ENCODE data around the gene EFNA5. TPM values are rescaled to one million over a fixed set of nuclear protein-coding genes. Genes with fewer than 3 reads are reported as not detected.

EFNA5 gene
- polyA plus RNA-seq, 1 donor (not counting 4 experiments of a cell fraction or from before 2014, with no cell fraction given): 4.8 TPM

DNA sequence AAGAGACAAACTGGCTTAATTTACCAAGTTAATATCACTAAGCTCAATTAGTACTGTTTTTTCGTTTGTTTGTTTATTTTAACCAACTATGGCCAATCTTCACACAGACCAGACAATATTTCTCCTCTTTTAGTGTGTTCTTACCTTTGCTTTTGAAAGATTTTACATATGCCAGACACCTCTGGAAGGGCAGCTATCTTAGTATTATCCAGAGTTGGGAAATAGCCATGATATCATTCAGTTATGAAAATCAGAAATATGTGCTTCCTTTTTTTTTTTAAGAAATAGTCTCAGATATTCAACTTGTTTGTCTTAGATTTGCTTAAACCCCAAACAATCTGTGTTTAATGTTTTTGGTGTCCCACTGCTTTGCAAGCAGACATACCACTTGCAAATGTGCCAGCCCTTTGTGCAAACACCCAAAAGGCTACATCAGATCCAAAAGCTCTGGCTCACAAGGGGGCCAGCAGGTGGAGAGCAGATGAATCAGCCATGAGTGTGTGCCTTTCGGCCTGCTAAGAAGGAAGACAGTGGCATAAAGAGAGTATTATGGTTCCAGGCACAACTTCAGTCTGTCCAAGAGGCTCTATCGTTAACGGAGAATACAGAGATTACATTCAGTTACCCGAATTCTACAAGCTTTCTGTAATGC lies 147.6 kb downstream of the EFNA5 start:
- H3K27me3 ChIP-seq (ENCODE audit: control insufficient read depth, extremely low read depth, insufficient read depth, low read length): no peaks in the 10 kb centered on the region

DNA sequence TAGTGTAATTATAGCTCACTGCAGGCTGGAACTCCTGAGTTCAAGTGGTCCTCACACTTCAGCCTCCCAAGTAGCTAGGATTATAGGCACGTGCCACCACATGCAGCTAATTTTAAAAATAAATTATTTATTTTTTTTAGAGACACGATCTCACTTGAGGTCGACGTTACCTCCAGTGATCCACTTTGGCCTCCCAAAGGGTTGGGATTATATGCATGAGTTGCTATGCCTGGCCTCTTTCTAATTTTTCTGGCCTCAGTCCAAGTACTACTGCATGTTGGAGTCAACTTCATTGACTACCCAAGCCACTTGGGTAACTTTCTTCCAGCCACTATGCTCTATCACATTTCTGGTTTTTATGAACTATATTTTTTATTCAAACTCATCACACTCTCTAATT lies 148.3 kb downstream of the EFNA5 start:
- TF ChIP-seq, protein P1, sequence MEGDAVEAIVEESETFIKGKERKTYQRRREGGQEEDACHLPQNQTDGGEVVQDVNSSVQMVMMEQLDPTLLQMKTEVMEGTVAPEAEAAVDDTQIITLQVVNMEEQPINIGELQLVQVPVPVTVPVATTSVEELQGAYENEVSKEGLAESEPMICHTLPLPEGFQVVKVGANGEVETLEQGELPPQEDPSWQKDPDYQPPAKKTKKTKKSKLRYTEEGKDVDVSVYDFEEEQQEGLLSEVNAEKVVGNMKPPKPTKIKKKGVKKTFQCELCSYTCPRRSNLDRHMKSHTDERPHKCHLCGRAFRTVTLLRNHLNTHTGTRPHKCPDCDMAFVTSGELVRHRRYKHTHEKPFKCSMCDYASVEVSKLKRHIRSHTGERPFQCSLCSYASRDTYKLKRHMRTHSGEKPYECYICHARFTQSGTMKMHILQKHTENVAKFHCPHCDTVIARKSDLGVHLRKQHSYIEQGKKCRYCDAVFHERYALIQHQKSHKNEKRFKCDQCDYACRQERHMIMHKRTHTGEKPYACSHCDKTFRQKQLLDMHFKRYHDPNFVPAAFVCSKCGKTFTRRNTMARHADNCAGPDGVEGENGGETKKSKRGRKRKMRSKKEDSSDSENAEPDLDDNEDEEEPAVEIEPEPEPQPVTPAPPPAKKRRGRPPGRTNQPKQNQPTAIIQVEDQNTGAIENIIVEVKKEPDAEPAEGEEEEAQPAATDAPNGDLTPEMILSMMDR (optimal IDR thresholded peaks at IDR 0.05 in 1 of 3, IDR thresholded peaks at IDR 0.05 in 1 of 3, conservative IDR thresholded peaks at IDR 0.05 in 1 of 3; ENCODE audit: extremely low read depth in 1 of 3, insufficient read depth in 2 of 3, low read length in 3 of 3): no peak
- no peak for TF ChIP-seq EZH2 (IDR thresholded peaks at IDR 0.05; ENCODE audit: low read length)
- Histone ChIP-seq H3K9ac (ENCODE audit: control insufficient read depth, extremely low read depth, insufficient read depth, low read length) (no peak overlapping the region), H3K27ac (ENCODE audit: control insufficient read depth, insufficient read depth, low read length) (no peak overlapping the region), H3K4me1 (ENCODE audit: control insufficient read depth, extremely low read depth, insufficient read depth, low read length) (peaks cover 20% of the 10 kb centered on the region), H4K20me1 (ENCODE audit: control insufficient read depth, extremely low read depth, insufficient read depth, low read length) (no peaks in the 10 kb centered on the region), H3K9me3 (ENCODE audit: control insufficient read depth, low read depth, low read length) (no peaks in the 10 kb centered on the region), H3K79me2 (ENCODE audit: control insufficient read depth, insufficient read depth, low read length) (peaks cover 2% of the 10 kb centered on the region), H3K27me3 (ENCODE audit: control insufficient read depth, extremely low read depth, insufficient read depth, low read length) (no peaks in the 10 kb centered on the region), H3K36me3 (ENCODE audit: control insufficient read depth in 2 of 2, extremely low read depth in 1 of 2, insufficient read depth in 2 of 2, low read length in 2 of 2) (no peaks in the 10 kb centered on the region), H3K4me2 (ENCODE audit: control insufficient read depth, extremely low read depth, insufficient read depth, low read depth, low read length) (no peak overlapping the region), H3K4me3 (ENCODE audit: control insufficient read depth in 2 of 3, extremely low read depth in 1 of 3, insufficient read depth in 2 of 3, low read depth in 1 of 3, low read length in 3 of 3) (no peak overlapping the region), H2AFZ (ENCODE audit: control insufficient read depth, low read length) (no peak overlapping the region), H3K9me1 (ENCODE audit: control insufficient read depth, extremely low read depth, insufficient read depth, low read length) (no peaks in the 10 kb centered on the region)
- no peak for DNase-seq (ENCODE audit: low read depth, low spot score)
- dilution Hi-C loops (cut with MboI; ENCODE audit: extremely low pct_ligation_motif_present, low sequenced_read_pairs): no loop called here
- no peak for FAIRE-seq

More for the DNA sequence above, 147.6 kb downstream of the EFNA5 start:
- peaks cover 2% of the 10 kb centered on the region for H3K79me2 ChIP-seq (ENCODE audit: control insufficient read depth, insufficient read depth, low read length)
- no peaks in the 10 kb centered on the region for H3K9me3 ChIP-seq (ENCODE audit: control insufficient read depth, low read depth, low read length)
- DNase-seq (ENCODE audit: low read depth, low spot score) (no peak), FAIRE-seq (peak; percentile 44)
- no peak overlapping the region for H2AFZ ChIP-seq (ENCODE audit: control insufficient read depth, low read length)
- no peak overlapping the region for H3K9ac ChIP-seq (ENCODE audit: control insufficient read depth, extremely low read depth, insufficient read depth, low read length)
- H3K4me2 ChIP-seq (ENCODE audit: control insufficient read depth, extremely low read depth, insufficient read depth, low read depth, low read length): no peak overlapping the region
- H3K4me1 ChIP-seq (ENCODE audit: control insufficient read depth, extremely low read depth, insufficient read depth, low read length): peaks cover 20% of the 10 kb centered on the region
- H3K9me1 ChIP-seq (ENCODE audit: control insufficient read depth, extremely low read depth, insufficient read depth, low read length): no peaks in the 10 kb centered on the region
- H3K27ac ChIP-seq (ENCODE audit: control insufficient read depth, insufficient read depth, low read length): no peak overlapping the region
- dilution Hi-C loops (cut with MboI; ENCODE audit: extremely low pct_ligation_motif_present, low sequenced_read_pairs): no loop called here
- no peaks in the 10 kb centered on the region for H4K20me1 ChIP-seq (ENCODE audit: control insufficient read depth, extremely low read depth, insufficient read depth, low read length)
- no peak overlapping the region for H3K4me3 ChIP-seq (ENCODE audit: control insufficient read depth in 2 of 3, extremely low read depth in 1 of 3, insufficient read depth in 2 of 3, low read depth in 1 of 3, low read length in 3 of 3)
- TF ChIP-seq, protein P1 (optimal IDR thresholded peaks at IDR 0.05 in 1 of 3, IDR thresholded peaks at IDR 0.05 in 1 of 3, conservative IDR thresholded peaks at IDR 0.05 in 1 of 3; ENCODE audit: extremely low read depth in 1 of 3, insufficient read depth in 2 of 3, low read length in 3 of 3): no peak
- no peak for TF ChIP-seq EZH2 (IDR thresholded peaks at IDR 0.05; ENCODE audit: low read length)
- H3K36me3 ChIP-seq (ENCODE audit: control insufficient read depth in 2 of 2, extremely low read depth in 1 of 2, insufficient read depth in 2 of 2, low read length in 2 of 2): no peaks in the 10 kb centered on the region

All from keratinocyte (primary cell).